Measurements from ENCODE around the gene AFF3. TPM values are rescaled to one million over a fixed set of nuclear protein-coding genes. Genes with fewer than 3 reads are reported as not detected.

Gene AFF3
- total RNA-seq, 1 experiment from 2014 or later = 0.61 TPM

DNA sequence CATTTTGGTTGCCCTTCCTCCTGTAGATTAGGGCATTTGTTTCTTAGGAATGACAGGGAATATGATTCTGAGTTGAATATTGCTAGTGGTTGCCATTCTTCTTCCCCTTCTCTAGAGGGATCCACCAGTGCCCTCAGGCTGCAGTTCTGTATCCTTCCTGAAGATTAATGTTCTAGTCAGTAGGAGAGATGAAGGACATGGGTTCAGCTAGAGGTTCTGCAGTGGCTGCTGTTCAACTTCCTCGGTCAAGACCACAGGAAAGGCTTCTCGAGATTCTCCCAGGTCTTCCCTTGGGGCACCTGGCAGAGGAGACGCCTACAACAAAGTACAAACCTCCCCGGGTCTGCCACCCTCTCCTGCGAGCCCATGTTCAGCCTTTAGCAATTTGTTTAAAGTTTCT is 325.5 kb downstream of the AFF3 start (continued):
- TF ChIP-seq, protein P1, sequence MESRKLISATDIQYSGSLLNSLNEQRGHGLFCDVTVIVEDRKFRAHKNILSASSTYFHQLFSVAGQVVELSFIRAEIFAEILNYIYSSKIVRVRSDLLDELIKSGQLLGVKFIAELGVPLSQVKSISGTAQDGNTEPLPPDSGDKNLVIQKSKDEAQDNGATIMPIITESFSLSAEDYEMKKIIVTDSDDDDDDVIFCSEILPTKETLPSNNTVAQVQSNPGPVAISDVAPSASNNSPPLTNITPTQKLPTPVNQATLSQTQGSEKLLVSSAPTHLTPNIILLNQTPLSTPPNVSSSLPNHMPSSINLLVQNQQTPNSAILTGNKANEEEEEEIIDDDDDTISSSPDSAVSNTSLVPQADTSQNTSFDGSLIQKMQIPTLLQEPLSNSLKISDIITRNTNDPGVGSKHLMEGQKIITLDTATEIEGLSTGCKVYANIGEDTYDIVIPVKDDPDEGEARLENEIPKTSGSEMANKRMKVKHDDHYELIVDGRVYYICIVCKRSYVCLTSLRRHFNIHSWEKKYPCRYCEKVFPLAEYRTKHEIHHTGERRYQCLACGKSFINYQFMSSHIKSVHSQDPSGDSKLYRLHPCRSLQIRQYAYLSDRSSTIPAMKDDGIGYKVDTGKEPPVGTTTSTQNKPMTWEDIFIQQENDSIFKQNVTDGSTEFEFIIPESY (IDR thresholded peaks at IDR 0.05; ENCODE audit: extremely low read depth, insufficient replicate concordance, low read length) = no peak
- TF ChIP-seq ZNF274 (IDR thresholded peaks at IDR 0.05; ENCODE audit: low read depth, low read length) (no peak), EZH2 (IDR thresholded peaks at IDR 0.05) (no peak), TCF7L2 (IDR thresholded peaks at IDR 0.05; ENCODE audit: borderline replicate concordance, extremely low read depth, insufficient read depth, insufficient read length) (no peak)

DNA sequence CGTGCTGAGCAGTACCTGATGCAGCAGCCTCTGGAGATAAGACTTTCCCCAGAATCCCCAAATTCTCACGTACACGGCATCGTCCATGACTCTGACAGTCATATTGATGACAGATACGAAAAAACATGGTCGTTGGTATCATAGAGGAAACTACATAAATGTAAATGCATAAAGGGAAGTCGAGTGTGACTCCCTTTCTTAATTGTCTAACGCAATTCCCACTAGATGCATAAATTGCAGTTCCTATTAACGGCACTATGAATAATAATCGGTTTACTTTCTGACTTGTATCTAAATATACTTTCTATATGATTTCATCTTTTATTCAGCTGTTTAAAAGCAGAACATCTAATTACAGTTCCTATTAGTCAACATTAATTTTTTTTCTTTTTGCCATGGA is 330.0 kb downstream of the AFF3 start:
- ChIA-PET CTCF (no interaction called here), RAD21 (ENCODE audit: low non-redundant PET in 1 of 2, low total read pairs in 2 of 2, uncharacterized antibody in 2 of 2, unreplicated experiment in 2 of 2) (no interaction called here), POLR2A (no interaction called here)
- Histone ChIP-seq H3K4me3 (replicated peaks in 1 of 2; ENCODE audit: low read depth in 1 of 2, low read length in 2 of 2) (no peak overlapping the region), H3K36me3 (ENCODE audit: control insufficient read depth in 1 of 2, insufficient read depth in 2 of 2, low read length in 2 of 2) (no peaks in the 10 kb centered on the region), H3K27me3 (ENCODE audit: insufficient read depth, low read length) (peaks cover 71% of the 10 kb centered on the region), H3K9ac (ENCODE audit: low read length) (no peak overlapping the region), H3K4me2 (ENCODE audit: low read length) (no peak overlapping the region), H3K9me3 (ENCODE audit: control insufficient read depth in 1 of 2, insufficient read depth in 1 of 2, low read depth in 1 of 2, low read length in 2 of 2) (no peaks in the 10 kb centered on the region), H3K79me2 (ENCODE audit: insufficient read depth, low read length) (no peaks in the 10 kb centered on the region), H3K9me2 (ENCODE audit: insufficient read depth) (no peaks in the 10 kb centered on the region; the same call in 1 of the 2 replicates), H3K27ac (ENCODE audit: low read depth, low read length) (no peak overlapping the region), H2AFZ (ENCODE audit: low read depth, low read length, poor library complexity, severe bottlenecking) (no peak overlapping the region), H4K20me1 (ENCODE audit: insufficient read depth) (no peaks in the 10 kb centered on the region), H3K4me1 (ENCODE audit: control insufficient read depth in 1 of 2, insufficient read depth in 2 of 2, low read length in 2 of 2) (no peaks in the 10 kb centered on the region)
- no TSS peak for BruUV-seq (replicated peaks)
- DNase-seq (ENCODE audit: low read depth, low spot score) (no peak), ATAC-seq (no peak)
- intact Hi-C loops (cut with micrococcal nuclease) = no loop called here
- no peak for TF ChIP-seq ELF1 (IDR thresholded peaks at IDR 0.05; ENCODE audit: borderline replicate concordance, low read depth)
- TF ChIP-seq, protein P2, sequence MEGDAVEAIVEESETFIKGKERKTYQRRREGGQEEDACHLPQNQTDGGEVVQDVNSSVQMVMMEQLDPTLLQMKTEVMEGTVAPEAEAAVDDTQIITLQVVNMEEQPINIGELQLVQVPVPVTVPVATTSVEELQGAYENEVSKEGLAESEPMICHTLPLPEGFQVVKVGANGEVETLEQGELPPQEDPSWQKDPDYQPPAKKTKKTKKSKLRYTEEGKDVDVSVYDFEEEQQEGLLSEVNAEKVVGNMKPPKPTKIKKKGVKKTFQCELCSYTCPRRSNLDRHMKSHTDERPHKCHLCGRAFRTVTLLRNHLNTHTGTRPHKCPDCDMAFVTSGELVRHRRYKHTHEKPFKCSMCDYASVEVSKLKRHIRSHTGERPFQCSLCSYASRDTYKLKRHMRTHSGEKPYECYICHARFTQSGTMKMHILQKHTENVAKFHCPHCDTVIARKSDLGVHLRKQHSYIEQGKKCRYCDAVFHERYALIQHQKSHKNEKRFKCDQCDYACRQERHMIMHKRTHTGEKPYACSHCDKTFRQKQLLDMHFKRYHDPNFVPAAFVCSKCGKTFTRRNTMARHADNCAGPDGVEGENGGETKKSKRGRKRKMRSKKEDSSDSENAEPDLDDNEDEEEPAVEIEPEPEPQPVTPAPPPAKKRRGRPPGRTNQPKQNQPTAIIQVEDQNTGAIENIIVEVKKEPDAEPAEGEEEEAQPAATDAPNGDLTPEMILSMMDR (IDR thresholded peaks at IDR 0.05 in 2 of 3, conservative IDR thresholded peaks at IDR 0.05 in 1 of 3; ENCODE audit: borderline replicate concordance in 1 of 3, insufficient read depth in 1 of 3, low read depth in 2 of 3, low read length in 2 of 3) = no peak
- no peak for TF ChIP-seq ZFX (IDR thresholded peaks at IDR 0.05)
- no peak for TF ChIP-seq ZNF274 (IDR thresholded peaks at IDR 0.05; ENCODE audit: low read depth, low read length)
- TF ChIP-seq TCF7L2 (IDR thresholded peaks at IDR 0.05; ENCODE audit: borderline replicate concordance, extremely low read depth, insufficient read depth, insufficient read length) = no peak
- no peak for TF ChIP-seq CEBPB (IDR thresholded peaks at IDR 0.05; ENCODE audit: low read depth)
- no peak for TF ChIP-seq EZH2phosphoT487 (IDR thresholded peaks at IDR 0.05; ENCODE audit: borderline replicate concordance)
- TF ChIP-seq, protein P3, sequence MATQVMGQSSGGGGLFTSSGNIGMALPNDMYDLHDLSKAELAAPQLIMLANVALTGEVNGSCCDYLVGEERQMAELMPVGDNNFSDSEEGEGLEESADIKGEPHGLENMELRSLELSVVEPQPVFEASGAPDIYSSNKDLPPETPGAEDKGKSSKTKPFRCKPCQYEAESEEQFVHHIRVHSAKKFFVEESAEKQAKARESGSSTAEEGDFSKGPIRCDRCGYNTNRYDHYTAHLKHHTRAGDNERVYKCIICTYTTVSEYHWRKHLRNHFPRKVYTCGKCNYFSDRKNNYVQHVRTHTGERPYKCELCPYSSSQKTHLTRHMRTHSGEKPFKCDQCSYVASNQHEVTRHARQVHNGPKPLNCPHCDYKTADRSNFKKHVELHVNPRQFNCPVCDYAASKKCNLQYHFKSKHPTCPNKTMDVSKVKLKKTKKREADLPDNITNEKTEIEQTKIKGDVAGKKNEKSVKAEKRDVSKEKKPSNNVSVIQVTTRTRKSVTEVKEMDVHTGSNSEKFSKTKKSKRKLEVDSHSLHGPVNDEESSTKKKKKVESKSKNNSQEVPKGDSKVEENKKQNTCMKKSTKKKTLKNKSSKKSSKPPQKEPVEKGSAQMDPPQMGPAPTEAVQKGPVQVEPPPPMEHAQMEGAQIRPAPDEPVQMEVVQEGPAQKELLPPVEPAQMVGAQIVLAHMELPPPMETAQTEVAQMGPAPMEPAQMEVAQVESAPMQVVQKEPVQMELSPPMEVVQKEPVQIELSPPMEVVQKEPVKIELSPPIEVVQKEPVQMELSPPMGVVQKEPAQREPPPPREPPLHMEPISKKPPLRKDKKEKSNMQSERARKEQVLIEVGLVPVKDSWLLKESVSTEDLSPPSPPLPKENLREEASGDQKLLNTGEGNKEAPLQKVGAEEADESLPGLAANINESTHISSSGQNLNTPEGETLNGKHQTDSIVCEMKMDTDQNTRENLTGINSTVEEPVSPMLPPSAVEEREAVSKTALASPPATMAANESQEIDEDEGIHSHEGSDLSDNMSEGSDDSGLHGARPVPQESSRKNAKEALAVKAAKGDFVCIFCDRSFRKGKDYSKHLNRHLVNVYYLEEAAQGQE (IDR thresholded peaks at IDR 0.05; ENCODE audit: low read depth) = no peak
- no peak for TF ChIP-seq SP1 (IDR thresholded peaks at IDR 0.05; ENCODE audit: low read depth)
- TF ChIP-seq, protein P1 (IDR thresholded peaks at IDR 0.05; ENCODE audit: extremely low read depth, insufficient replicate concordance, low read length) = no peak

Measured in HCT116 (cell line).